ENCODE measurements around the gene HOXC12.

Gene HOXC12

DNA sequence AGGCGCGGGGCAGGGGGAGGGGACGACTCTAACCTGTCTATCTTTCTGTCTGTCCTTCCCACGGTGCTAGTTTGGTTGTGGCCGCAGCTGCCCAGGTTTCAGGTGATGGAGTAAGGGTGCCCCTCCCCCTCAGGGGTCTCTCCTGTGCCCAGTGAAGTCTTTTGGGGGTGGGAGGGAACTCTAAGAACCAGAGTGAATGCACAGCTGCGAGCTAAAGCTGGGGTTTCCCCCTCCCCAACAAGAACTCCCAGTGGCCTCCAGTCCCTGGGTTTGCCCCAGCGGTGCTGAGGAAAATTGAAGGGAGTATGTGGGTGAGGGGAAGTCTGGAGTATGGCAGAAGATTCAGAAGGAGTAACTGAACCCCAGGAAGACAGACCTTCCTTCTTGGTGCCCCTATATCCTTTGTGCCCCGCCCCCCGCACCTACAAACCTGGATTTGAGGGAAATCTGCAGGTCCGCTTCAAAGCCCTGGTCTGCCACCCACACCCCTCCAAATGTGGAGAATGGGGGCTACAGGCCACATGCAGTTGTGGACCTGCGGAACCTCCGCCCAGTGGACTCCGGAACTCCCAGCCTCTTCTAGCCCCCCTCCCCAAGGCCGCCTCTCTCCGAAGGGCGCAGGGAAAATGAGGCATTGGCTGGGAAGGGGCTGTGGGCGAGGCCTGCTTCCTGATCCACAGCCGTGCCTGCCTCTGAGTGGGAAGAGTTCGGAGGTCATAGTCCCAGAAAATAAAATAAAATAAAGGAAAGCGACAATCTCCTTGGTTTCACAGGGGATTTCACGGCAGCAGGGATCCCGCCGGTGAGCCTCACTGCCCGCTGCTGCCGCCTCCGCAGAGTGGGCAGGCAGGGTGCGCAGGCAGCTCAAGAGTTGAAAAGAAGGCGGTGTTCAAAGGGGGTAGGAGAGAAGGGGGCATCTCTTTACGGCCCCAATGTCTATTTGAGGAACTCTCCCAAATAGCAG lies 41.8 kb downstream of the HOXC12 start:
- no peak for DNase-seq (ENCODE audit: low read depth, low spot score)

DNA sequence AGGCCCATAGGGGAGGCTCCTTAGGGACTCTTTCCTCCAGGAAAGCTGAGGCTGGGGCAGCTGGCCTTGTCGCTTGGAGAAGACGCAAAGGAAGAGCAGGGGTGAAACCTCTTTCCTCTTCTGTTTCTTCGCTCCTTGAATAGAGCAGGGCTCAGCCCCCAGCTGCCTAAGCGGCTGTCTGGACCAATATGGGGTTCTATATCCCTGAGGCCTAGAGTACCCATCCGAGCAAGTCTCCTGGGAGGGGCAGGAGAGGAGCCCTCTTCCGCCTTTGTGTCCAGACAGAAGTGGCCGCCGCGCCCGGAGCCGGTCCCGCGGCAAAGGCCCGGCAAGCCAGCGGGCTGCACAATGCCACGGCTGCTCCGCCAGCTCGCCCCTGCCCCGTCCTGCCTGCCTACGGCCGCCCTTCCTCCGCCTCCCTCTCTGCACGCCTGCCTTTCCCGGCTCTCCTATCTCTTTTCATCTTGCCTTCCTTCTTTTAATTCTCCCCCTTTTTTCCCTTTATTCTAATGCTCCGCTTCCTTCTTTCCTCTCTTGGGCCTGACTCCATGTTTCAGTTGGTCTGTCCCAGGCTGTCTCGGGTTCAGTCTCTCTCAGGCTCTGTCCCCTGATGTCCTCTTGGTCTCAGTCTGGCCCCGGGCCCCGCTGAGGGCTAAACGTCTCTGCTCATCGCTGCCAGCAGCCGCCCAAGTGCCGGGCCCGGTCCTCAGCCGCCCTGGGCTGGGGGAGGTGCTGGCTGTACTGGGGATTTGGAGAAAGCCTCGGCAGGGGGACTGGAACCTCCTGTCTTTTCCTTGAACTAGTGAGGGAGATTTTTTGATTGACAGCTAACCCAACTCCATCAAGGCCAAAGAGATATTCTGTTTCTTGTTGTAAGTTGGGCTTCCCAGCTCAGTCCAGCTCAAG lies 42.8 kb downstream of the HOXC12 start:
- DNase-seq (ENCODE audit: low read depth, low spot score) = no peak

- DNase-seq (ENCODE audit: low read depth, low spot score) = no peak
Measured at GRCh38 chr12:53998110-53998899, 43.6 kb downstream of the HOXC12 start.

DNA sequence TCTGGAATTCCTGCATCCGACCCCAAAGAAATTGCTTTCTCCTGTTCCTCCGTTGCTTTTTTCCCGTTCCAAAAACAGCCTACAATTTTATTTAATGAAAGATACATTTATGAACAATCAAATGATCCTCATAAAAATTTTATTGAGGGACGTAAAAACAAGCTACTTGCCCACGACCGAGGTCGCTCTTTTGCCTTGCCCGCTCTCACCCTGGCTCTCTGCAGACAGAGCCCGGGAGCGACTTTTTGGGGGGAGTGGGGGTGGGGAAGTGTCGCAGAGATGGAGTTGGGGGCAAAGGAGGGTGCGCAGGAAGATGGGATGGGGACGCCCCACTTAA lies 44.2 kb downstream of the HOXC12 start:
- DNase-seq (ENCODE audit: low read depth, low spot score) = no peak

- no peak for DNase-seq (ENCODE audit: low read depth, low spot score)
Measured at GRCh38 chr12:53999559-54000115, 44.9 kb downstream of the HOXC12 start.

DNA sequence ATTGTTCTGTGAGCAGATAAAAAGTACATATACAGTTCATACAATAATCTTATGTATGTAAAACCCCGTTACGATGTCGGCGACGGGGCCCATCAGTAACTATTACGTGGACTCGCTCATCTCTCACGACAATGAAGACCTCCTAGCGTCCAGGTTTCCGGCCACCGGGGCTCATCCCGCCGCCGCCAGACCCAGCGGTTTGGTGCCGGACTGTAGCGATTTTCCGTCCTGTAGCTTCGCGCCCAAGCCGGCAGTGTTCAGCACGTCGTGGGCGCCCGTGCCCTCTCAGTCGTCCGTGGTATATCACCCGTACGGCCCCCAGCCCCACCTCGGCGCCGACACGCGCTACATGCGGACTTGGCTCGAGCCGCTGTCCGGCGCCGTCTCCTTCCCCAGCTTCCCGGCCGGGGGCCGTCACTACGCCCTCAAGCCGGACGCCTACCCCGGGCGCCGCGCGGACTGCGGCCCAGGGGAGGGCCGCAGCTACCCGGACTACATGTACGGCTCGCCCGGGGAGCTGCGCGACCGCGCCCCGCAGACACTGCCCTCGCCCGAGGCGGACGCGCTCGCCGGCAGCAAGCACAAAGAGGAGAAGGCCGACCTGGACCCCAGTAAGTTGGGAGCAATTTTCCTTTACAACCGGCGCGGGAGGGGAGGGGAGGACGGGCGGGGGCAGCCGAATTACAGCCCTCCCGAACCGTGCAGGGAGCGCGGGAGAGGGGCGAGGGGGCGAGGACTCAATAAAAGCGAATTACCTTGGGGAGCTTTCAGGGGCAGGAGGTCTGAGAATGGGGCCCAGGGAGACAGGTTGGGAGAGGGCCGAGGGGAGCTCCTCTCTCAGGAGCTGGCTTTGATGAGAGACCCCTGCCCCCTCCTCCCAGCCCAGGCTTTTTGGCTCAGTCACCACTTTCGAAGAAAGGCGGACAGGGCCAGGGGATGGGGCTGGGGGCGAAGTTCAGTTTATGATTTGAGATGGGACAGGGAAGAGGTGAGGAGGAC lies 45.7 kb downstream of the HOXC12 start, which contains the start of gene HOXC9:
TSS of gene HOXC9 (plus strand) at position 46 of the 999 bp plus-strand sequence. CDS start at position 74, 28 bp downstream.
- no peak for DNase-seq (ENCODE audit: low read depth, low spot score)

DNA sequence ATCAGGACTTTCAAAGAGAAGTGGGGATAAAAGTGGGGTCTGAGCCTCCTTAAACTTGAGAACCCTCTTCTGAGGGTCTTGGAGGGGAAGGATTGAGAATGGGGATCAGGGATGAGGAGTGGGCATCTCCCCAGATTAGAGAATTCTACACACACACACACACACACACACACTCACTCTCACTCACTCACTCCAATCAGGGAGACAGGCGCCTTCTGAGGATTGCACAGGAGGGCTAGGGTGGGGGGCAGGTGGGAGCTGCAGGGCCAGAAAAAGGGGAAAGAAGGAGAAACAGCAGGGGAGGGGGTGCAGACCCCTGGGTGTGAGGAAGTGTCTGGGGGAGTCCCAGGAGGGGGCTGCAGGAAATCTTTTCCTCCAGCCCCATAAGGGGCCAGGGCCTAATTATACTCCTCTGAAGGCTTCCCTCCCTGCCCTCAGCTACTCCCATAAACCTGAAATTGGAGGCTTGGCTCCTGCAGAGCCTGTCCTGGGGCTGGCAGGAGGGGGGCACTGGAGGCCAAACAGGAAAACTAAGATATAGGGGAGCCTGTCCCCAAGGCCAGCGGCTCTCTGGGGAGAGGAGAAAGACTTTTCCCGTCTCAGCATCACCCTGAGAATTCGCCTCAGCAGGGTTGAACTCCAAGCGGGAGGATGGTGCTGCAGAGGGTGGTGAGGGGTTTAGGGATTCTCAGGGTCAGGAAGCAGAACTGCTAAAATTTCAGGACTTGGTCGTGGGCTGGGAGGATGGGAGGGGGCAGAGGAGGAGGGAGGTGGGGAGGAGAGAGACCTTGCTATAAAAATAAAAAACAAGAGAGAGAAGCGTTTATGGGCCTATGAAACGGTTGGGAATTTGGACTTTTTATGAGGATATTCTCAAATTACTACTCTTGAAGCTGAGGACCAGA lies 46.8 kb downstream of the HOXC12 start:
- no peak for DNase-seq (ENCODE audit: low read depth, low spot score)

DNA sequence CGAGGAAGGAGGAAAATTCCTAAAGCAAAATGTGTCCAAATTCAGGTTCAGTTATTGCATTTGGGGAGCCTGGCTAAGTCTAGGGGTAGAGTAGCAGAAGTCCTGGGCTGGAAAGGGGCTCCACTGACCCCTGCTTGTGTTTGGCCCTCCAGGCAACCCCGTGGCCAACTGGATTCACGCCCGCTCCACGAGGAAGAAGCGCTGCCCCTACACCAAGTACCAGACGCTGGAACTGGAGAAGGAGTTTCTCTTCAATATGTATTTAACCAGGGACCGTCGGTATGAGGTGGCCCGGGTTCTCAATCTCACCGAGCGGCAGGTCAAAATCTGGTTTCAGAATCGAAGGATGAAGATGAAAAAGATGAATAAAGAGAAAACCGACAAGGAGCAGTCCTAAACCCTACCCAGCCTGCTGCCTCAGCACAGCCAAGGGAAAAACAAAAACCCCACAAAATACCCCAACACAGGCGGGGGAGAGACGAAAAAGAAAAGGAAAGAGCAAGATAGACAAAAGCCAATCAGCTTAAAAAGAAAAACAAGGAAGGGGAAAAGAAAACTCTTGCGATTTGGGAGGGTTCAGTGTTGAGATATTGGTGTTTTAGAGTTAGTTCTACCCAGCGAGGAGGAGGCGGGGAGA lies 47.7 kb downstream of the HOXC12 start:
- no peak for DNase-seq (ENCODE audit: low read depth, low spot score)

- no peak for DNase-seq (ENCODE audit: low read depth, low spot score)
Measured at GRCh38 chr12:54002915-54003389, 48.2 kb downstream of the HOXC12 start.

DNA sequence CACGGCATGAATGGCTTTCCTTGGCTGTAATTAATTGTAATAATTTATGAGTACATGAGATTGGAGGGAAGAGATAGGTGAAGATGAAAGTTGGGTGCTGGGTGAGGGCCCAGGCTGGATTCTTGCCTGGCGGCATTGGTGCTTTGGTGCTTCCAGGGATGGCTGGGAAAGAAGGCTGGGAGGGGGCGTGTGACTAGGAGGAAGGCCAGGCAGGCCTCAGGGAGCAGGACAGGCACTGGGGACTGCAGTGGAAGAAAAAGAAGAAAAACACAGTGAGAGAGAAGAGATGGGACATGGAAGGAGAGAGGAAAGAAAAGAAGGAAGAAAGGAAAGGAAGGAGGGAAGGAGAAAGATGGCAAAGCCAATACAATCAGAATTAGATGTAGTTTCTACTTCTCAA lies 48.9 kb downstream of the HOXC12 start:
- DNase-seq (ENCODE audit: low read depth, low spot score) = no peak

GRCh38 chr12:54004063-54004840 lies 49.5 kb downstream of the HOXC12 start:
- no peak for DNase-seq (ENCODE audit: low read depth, low spot score)

- DNase-seq (ENCODE audit: low read depth, low spot score) = no peak
Measured at GRCh38 chr12:54004841-54005530, 50.3 kb downstream of the HOXC12 start.

- no peak for DNase-seq (ENCODE audit: low read depth, low spot score)
Measured at GRCh38 chr12:54005531-54005852, 50.8 kb downstream of the HOXC12 start.

DNA sequence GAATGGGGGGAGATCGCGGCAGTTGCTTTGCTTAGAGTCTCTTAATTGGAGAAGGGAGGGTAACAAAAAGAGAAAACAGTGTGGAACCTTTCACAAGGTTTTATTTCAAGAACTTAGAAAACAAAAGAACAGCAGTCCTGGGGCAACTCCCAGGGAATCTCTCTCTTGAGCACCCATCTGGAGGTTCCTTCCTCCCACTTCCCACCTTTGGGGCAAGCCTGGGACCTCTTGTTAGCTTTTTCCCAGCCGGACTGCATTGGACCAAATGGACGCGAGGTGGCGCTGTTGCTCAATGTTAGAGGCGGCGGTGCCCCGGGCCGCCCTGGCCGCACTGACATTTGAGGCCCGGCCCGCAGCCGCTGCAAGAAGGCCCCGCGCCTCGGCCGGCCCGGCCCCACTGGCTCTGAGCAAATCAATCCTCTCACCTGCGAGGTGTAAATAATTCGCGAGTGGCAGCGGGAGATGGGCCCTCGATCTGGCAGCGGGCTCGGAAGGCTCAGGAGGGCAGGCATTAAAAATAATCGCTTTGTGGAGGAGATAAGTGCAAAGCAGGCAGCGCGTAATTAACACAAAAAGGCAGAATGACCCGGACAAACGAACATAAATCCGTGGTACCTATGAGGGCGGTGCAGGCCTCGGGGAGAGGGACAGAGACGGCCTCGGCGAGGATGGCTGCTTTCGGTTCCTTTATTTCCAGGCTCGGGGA lies 51.3 kb downstream of the HOXC12 start:
- no peak for DNase-seq (ENCODE audit: low read depth, low spot score)

DNA sequence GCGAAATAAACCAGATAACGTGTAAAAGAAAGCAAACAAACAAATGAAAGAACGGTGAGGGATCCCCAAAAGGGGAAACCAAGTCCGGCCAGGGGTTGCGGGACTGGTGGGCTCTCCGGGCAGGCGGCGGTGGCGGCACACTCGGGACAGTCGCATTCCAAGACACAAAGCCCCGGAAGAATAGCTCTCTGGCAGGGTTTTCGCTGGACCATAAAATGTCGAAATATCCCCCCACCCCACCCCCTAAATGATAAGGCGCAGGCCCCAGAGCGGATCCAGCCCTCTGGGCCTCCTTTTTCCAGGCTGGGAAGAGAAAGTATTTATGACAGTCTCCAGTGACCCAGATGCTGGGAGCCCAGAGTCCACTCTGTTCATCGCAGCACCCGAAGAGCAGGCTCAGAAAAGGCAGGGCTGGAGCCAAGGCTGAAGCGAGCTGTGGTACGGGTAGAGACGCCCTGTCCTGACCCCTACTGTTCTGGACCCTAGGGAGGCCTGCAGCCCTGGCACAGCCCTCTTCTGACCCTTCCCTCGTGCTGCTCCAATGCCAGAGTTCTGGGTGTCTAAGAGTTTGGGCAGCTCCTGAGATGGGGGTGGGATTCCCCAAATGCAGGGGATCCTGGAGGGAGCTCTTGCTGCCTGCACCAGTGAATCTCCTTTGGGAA lies 52.0 kb downstream of the HOXC12 start:
- no peak for DNase-seq (ENCODE audit: low read depth, low spot score)

All from iPS DF 19.7 (cell line).